Activated naive CD4-positive, alpha-beta T cell treated with anti-CD3 and anti-CD28 coated beads, Interleukin-2, amount 50 U/mL, for 72 hours (primary cell): ENCODE results near the gene ALAS2. TPM values are rescaled to one million over a fixed set of nuclear protein-coding genes. Genes with fewer than 3 reads are reported as not detected.

Experiments used
- ATAC-seq, 2 donors: fragments of 150-1000 bp; cut with Tn5 transposase; 2 replicates each; pipeline ENCODE4 v1.10.0; 2021; ENCODE audit warnings: mild to moderate bottlenecking in 2 of 2, moderate library complexity in 2 of 2
- DNase-seq, 2 donors: peaks; one replicate each; pipeline ENCODE4 v3.0.0; 2021 to 2022; ENCODE audit warnings: low spot score in 2 of 2
- H3K27ac Mint-ChIP-seq, 2 donors: one replicate each; pipeline ENCODE4 v1.8.0; 2022; ENCODE audit warnings: mild to moderate bottlenecking in 2 of 2, mixed read lengths in 2 of 2
- H3K36me3 Mint-ChIP-seq, 2 donors: one replicate each; pipeline ENCODE4 v1.8.0; 2022; ENCODE audit warnings: mixed read lengths in 2 of 2
- H3K9me3 Mint-ChIP-seq, 2 donors: one replicate each; pipeline ENCODE4 v1.8.0; 2022; ENCODE audit warnings: mixed read lengths in 2 of 2
- total RNA-seq, 2 donors: library from RNA; stranded (reverse); gene quantifications; one replicate each; pipeline ENCODE4 v1.2.3, GENCODE V29; 2022

The ALAS2 gene
- total RNA-seq, 2 donors from 2014 or later, result not detected

GRCh38 chrX:54979432-54979831 lies 51.3 kb downstream of the ALAS2 start:
- DNase-seq (no peak), ATAC-seq (no peak)
- H3K36me3 Mint-ChIP-seq, result no peaks in the 10 kb centered on the region
- no peaks in the 10 kb centered on the region for H3K9me3 Mint-ChIP-seq
- no peak overlapping the region for H3K27ac Mint-ChIP-seq

- H3K36me3 Mint-ChIP-seq, result no peaks in the 10 kb centered on the region
- H3K9me3 Mint-ChIP-seq, result no peaks in the 10 kb centered on the region
- no peak for DNase-seq
- no peak for ATAC-seq
- no peak overlapping the region for H3K27ac Mint-ChIP-seq
Measured at GRCh38 chrX:54978448-54978847, 52.3 kb downstream of the ALAS2 start.

GRCh38 chrX:54977387-54977786 lies 53.4 kb downstream of the ALAS2 start:
- ATAC-seq (no peak), DNase-seq (no peak)
- no peaks in the 10 kb centered on the region for H3K36me3 Mint-ChIP-seq
- no peaks in the 10 kb centered on the region for H3K9me3 Mint-ChIP-seq
- no peak overlapping the region for H3K27ac Mint-ChIP-seq

- H3K27ac Mint-ChIP-seq, result peak overlapping the region in 1 of 2 donors; percentile 41
- no peaks in the 10 kb centered on the region for H3K36me3 Mint-ChIP-seq
- DNase-seq (no peak), ATAC-seq (no peak)
- H3K9me3 Mint-ChIP-seq, result no peaks in the 10 kb centered on the region
Measured at GRCh38 chrX:54964766-54965497, 65.8 kb downstream of the ALAS2 start.

GRCh38 chrX:54961750-54962149 lies 69.0 kb downstream of the ALAS2 start:
- H3K9me3 Mint-ChIP-seq, result no peaks in the 10 kb centered on the region
- ATAC-seq (no peak), DNase-seq (no peak)
- H3K36me3 Mint-ChIP-seq, result no peaks in the 10 kb centered on the region
- H3K27ac Mint-ChIP-seq, result peak overlapping the region in 1 of 2 donors; percentile 67

Other genes starting within 250 kb of the ALAS2 start
- gene ITIH6, start 232.7 kb downstream of the ALAS2 start, total RNA-seq, result not detected
- 10 to 100 TPM; 35.2 to 43.5 TPM for gene MAGED2, start 223.2 kb downstream of the ALAS2 start, total RNA-seq
- gene TRO, start 110.2 kb downstream of the ALAS2 start, total RNA-seq, result 1 to 10 TPM; 4.8 to 7.9 TPM
- gene PFKFB1, start 36.8 kb downstream of the ALAS2 start, total RNA-seq, result under 1 TPM; 0.27 to 0.99 TPM
- 10 to 100 TPM; 34.6 to 40.0 TPM for gene APEX2, start 30.6 kb downstream of the ALAS2 start, total RNA-seq
- gene PAGE2B, start 44.1 kb upstream of the ALAS2 start, total RNA-seq, result 1 to 10 TPM; 1.3 to 1.6 TPM
- under 1 TPM in 1 of 2 donors, not detected in 1; 0.73 TPM for gene PAGE2, start 58.0 kb upstream of the ALAS2 start, total RNA-seq
- gene PAGE5, start 189.4 kb upstream of the ALAS2 start, total RNA-seq, result not detected
- not detected for gene PAGE3, start 233.9 kb upstream of the ALAS2 start, total RNA-seq